Gastrocnemius medialis (tissue), 4 donors: ENCODE results near the gene TRIM8. TPM values are rescaled to one million over a fixed set of nuclear protein-coding genes. Genes with fewer than 3 reads are reported as not detected.
A peak's percentile ranks its signal among the peaks of the same experiment; 100 is the strongest.

Experiments
- ATAC-seq, 2 donors: fragments of 150-250 bp; one replicate each; pipeline ENCODE4 v1.9.1; 2016
- DNase-seq, 2 donors: peaks; one replicate each; pipeline ENCODE4 v3.0.0-alpha.2; 2019
- H3K27ac ChIP-seq, 4 donors: fragments of 200-600 bp; sonication (generic); 1 replicate in 1 of 4; 2 replicates in 3 of 4; pipeline ENCODE4 v1.5.1; 2016 to 2018; ENCODE audit warnings: mild to moderate bottlenecking in 2 of 4, moderate library complexity in 1 of 4
- H3K27me3 ChIP-seq, 3 donors: fragments of 200-600 bp; sonication (generic) in 2 of 3; 1 replicate in 1 of 3; 2 replicates in 2 of 3; pipeline versions ENCODE4 v1.5.1 to v1.6.0; 2016 to 2019; ENCODE audit warnings: mild to moderate bottlenecking in 1 of 3, moderate library complexity in 1 of 3
- H3K36me3 ChIP-seq, 2 donors: fragments of 200-600 bp; sonication (generic) in 1 of 2; one replicate each; pipeline ENCODE4 v1.5.1; 2017 to 2018
- H3K4me1 ChIP-seq, 2 donors: fragments of 200-600 bp; sonication (generic) in 1 of 2; one replicate each; pipeline ENCODE4 v1.5.1; 2016 to 2017; ENCODE audit warnings: mild to moderate bottlenecking in 2 of 2
- H3K4me3 ChIP-seq, 4 donors: fragments of 200-600 bp; sonication (generic) in 3 of 4; 1 replicate in 1 of 4; 2 replicates in 3 of 4; pipeline ENCODE4 v1.5.1; 2016 to 2019; ENCODE audit warnings: mild to moderate bottlenecking in 2 of 4
- H3K9me3 ChIP-seq, 3 donors: fragments of 200-600 bp; sonication (generic) in 2 of 3; 1 replicate in 1 of 3; 2 replicates in 2 of 3; pipeline ENCODE4 v1.5.1; 2016 to 2019
- CTCF ChIP-seq, 5 experiments: fragments of 450-650 bp in 3 of 5; fragments of 200-600 bp in 2 of 5; sonication (generic) in 2 of 5; IDR thresholded peaks in 4 of 5; conservative IDR thresholded peaks in 1 of 5; 1 replicate in 4 of 5; 2 replicates in 1 of 5; pipeline ENCODE4 v1.5.1; 2016 to 2019; ENCODE audit warnings: antibody characterized with exemption in 5 of 5, mild to moderate bottlenecking in 3 of 5, moderate library complexity in 3 of 5
- POLR2A ChIP-seq, 2 donors: fragments of 450-650 bp; IDR thresholded peaks; one replicate each; pipeline ENCODE4 v1.6.1; 2017; ENCODE audit warnings: antibody characterized with exemption in 2 of 2, mild to moderate bottlenecking in 2 of 2, moderate library complexity in 2 of 2
- in situ Hi-C, 4 donors: fragments of 200-750 bp; cut with MboI; loops; one replicate each; pipeline versions ENCODE4 v1.15.0 to v1.8.0; 2017; ENCODE audit warnings: low sequenced_read_pairs in 4 of 4
- intact Hi-C: fragments of 100-400 bp; cut with DNase I; formaldehyde crosslinking; loops from one replicate; pipeline ENCODE4 v1.15.1; 2023; ENCODE audit warnings: low total_unique reads
- total RNA-seq, 4 donors: library from RNA; depleted of rRNA; stranded (reverse); fragments of >200 nt; gene quantifications; one replicate each; pipeline versions ENCODE4 v1.1.0 to v1.2.3, GENCODE V29; 2016

The TRIM8 gene
- total RNA-seq, 4 donors from 2014 or later = 113 to 222 (median 138) TPM

- Histone ChIP-seq H3K4me3 (no peak overlapping the region), H3K27me3 (no peaks in the 10 kb centered on the region), H3K9me3 (no peaks in the 10 kb centered on the region), H3K27ac (peak overlapping the region; percentile 55 to 72 (median 60)), H3K4me1 (peaks cover 17 to 24% of the 10 kb centered on the region in 2 donors), H3K36me3 (peaks cover 0 to 43% of the 10 kb centered on the region in 2 donors)
- no peak for ATAC-seq
- intact Hi-C loops (no loop called here), in situ Hi-C loops (no loop called here)
- TF ChIP-seq CTCF (IDR thresholded peaks at IDR 0.05 in 4 of 5, conservative IDR thresholded peaks at IDR 0.05 in 1 of 5) (no peak), POLR2A (IDR thresholded peaks at IDR 0.05) (no peak)
- no peak for DNase-seq
Observed at GRCh38 chr10:102657984-102658724, 13.9 kb downstream of the TRIM8 start.

GRCh38 chr10:102658802-102659201, 14.5 kb downstream of the TRIM8 start:
- Histone ChIP-seq H3K4me3 (no peak overlapping the region), H3K27me3 (no peaks in the 10 kb centered on the region), H3K27ac (peak overlapping the region; percentile 55 to 72 (median 60)), H3K9me3 (no peaks in the 10 kb centered on the region), H3K4me1 (peaks cover 17 to 24% of the 10 kb centered on the region in 2 donors), H3K36me3 (peaks cover 0 to 43% of the 10 kb centered on the region in 2 donors)
- ATAC-seq (no peak), DNase-seq (no peak)
- no peak for TF ChIP-seq POLR2A (IDR thresholded peaks at IDR 0.05)
- no peak for TF ChIP-seq CTCF (IDR thresholded peaks at IDR 0.05 in 4 of 5, conservative IDR thresholded peaks at IDR 0.05 in 1 of 5)
- in situ Hi-C loops (no loop called here), intact Hi-C loops (no loop called here)

- intact Hi-C loops = no loop called here
- H3K27me3 ChIP-seq = no peaks in the 10 kb centered on the region
- DNase-seq (peak in 1 of 2 donors; percentile 56), ATAC-seq (peak; percentile 38 to 52)
- peak overlapping the region in 3 of 4 donors; percentile 22 to 34 (median 23) for H3K27ac ChIP-seq
- H3K4me3 ChIP-seq = no peak overlapping the region
- no peak for TF ChIP-seq CTCF (IDR thresholded peaks at IDR 0.05 in 4 of 5, conservative IDR thresholded peaks at IDR 0.05 in 1 of 5)
- peaks cover 0 to 24% of the 10 kb centered on the region in 2 donors for H3K36me3 ChIP-seq
- H3K4me1 ChIP-seq = peaks cover 17 to 24% of the 10 kb centered on the region in 2 donors
- no peaks in the 10 kb centered on the region for H3K9me3 ChIP-seq
- in situ Hi-C loops = no loop called here
Observed at GRCh38 chr10:102660888-102661657, 16.8 kb downstream of the TRIM8 start.

- intact Hi-C loops (no loop called here), in situ Hi-C loops (no loop called here)
- Histone ChIP-seq H3K9me3 (no peaks in the 10 kb centered on the region), H3K27me3 (no peaks in the 10 kb centered on the region), H3K27ac (peak overlapping the region in 2 of 4 donors; percentile 23 to 34), H3K4me1 (peaks cover 17 to 24% of the 10 kb centered on the region in 2 donors), H3K36me3 (peaks cover 0 to 19% of the 10 kb centered on the region in 2 donors), H3K4me3 (no peak overlapping the region)
- ATAC-seq (peak in 1 of 2 donors; percentile 26), DNase-seq (no peak)
- no peak for TF ChIP-seq CTCF (IDR thresholded peaks at IDR 0.05 in 4 of 5, conservative IDR thresholded peaks at IDR 0.05 in 1 of 5)
- no peak for TF ChIP-seq POLR2A (IDR thresholded peaks at IDR 0.05)
Observed at GRCh38 chr10:102661658-102662028, 17.4 kb downstream of the TRIM8 start.
